GM12872 (cell line): ENCODE results near the gene PEX7.

Experiments used
- TF ChIP-seq, protein P1 (sequence below): IDR thresholded peaks from 3 replicates; pipeline ENCODE4 v1.5.1; 2011; ENCODE audit warnings: low read depth, mild to moderate bottlenecking, low read length, moderate library complexity; ENCODE audit not compliant: insufficient read depth

Gene PEX7

DNA sequence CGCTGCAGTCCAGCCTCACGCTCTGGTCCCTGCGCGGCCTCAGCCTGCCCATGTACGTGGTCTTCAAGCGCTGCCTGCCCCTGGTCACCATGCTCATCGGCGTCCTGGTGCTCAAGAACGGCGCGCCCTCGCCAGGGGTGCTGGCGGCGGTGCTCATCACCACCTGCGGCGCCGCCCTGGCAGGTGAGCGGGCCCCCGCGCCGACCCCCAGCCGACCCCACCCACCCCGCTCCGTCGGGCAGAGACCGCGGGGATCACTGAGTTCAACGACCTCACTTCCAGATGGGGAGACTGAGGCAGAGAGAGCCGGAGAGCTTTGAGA is 100.3 kb downstream of the PEX7 start:
- TF ChIP-seq, protein P1, sequence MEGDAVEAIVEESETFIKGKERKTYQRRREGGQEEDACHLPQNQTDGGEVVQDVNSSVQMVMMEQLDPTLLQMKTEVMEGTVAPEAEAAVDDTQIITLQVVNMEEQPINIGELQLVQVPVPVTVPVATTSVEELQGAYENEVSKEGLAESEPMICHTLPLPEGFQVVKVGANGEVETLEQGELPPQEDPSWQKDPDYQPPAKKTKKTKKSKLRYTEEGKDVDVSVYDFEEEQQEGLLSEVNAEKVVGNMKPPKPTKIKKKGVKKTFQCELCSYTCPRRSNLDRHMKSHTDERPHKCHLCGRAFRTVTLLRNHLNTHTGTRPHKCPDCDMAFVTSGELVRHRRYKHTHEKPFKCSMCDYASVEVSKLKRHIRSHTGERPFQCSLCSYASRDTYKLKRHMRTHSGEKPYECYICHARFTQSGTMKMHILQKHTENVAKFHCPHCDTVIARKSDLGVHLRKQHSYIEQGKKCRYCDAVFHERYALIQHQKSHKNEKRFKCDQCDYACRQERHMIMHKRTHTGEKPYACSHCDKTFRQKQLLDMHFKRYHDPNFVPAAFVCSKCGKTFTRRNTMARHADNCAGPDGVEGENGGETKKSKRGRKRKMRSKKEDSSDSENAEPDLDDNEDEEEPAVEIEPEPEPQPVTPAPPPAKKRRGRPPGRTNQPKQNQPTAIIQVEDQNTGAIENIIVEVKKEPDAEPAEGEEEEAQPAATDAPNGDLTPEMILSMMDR, result no peak

DNA sequence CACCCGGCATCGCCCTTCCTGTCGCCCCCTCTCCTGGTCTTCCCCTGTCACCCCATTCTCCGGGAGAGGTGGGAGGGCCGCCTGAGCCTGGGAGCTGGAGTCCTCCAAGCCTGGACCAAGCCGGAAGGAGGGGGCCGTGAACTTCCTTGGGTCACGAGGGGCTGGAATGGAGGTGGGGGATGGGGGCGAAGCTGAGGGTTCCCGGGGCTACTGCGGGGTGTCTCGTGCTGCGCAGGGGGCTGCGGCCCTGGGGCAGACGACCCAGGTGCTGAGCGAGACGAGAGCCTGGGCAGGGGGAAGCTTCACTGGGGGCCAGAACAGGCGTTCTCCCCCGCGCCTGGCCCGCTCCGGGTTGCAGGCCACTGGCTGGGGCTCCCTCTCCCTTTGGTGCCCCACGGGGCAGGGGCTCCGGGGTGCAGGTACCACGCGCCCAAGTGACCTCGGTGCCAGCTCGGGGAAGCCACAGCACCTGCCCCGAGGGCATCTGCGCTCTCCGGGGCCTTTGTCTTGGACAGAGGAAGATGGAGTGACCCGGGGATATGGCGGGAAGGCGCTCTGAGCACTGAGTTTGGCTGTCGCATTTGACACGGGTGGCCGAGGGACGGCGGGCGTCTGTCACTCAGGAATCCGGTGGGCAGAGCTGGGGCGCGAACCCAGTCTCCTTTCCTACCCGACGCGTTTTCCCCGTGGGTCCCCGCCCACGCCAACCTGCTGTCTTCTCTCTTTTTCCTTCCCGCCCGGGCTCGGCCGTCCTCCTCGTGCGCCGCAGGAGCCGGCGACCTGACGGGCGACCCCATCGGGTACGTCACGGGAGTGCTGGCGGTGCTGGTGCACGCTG is 100.9 kb downstream of the PEX7 start:
- TF ChIP-seq, protein P1, result no peak

DNA sequence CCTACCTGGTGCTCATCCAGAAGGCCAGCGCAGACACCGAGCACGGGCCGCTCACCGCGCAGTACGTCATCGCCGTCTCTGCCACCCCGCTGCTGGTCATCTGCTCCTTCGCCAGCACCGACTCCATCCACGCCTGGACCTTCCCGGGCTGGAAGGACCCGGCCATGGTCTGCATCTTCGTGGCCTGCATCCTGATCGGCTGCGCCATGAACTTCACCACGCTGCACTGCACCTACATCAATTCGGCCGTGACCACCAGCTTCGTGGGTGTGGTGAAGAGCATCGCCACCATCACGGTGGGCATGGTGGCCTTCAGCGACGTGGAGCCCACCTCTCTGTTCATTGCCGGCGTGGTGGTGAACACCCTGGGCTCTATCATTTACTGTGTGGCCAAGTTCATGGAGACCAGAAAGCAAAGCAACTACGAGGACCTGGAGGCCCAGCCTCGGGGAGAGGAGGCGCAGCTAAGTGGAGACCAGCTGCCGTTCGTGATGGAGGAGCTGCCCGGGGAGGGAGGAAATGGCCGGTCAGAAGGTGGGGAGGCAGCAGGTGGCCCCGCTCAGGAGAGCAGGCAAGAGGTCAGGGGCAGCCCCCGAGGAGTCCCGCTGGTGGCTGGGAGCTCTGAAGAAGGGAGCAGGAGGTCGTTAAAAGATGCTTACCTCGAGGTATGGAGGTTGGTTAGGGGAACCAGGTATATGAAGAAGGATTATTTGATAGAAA is 101.7 kb downstream of the PEX7 start:
- TF ChIP-seq, protein P1, result no peak

DNA sequence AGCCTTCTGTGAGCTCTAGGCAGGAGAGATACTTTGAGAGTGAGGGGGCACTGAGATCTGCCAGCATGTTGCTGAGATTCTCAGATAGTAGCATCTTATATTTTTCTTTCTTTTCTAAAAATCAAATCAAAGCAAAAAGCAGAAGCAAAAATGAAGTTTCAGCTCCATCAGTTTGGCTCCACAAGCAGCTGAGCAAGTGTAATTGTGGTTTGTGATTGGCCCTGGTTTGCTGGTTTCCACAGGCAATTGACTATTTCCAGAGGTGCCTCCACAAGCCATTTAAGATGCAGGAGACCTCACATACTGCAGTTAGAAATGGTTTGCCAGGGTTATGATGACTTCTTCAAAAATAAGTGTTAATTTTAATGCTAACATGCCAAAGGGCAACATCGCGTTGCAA is 104.0 kb downstream of the PEX7 start:
- TF ChIP-seq, protein P1, result no peak

DNA sequence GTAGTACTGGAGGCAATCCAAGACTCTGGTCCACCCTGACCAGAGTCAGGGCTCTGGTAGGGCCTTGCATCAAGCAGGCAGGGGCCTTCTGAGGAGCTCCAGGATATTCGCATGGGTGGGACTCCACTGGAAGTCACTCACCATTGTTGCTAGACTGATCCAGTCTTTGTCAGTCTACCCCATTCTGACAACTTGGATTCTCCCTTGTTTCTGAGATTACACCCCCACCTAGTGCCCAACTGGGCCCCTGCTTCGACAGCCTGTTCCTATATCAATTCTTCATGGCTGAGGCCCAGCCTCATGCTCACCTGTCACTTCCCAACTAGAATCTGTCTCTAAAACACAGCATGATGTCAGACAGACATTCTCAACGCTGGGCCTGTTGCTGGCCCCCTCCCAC is 104.9 kb downstream of the PEX7 start:
- TF ChIP-seq, protein P1, result peak; percentile 57; the same call in 2 of the 3 replicates

DNA sequence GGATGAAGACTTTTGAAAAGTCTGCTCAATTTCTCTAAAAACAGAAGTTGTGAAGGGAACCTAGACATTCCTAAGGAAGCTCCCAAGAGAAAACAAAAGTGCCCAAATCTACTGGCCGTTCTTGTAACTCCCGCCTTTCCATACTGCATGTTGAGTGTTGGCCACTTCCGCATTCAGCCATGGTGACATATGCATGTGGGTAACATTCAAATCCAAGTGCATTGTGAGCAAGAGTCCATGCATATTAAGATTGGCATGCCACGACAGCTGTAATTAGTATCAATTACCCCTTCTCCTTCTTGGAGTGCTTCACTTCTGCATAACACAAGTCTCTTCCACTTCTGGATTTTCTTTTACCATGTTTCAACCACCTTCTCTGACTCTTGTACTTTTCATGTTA is 108.1 kb downstream of the PEX7 start:
- TF ChIP-seq, protein P1, result no peak

DNA sequence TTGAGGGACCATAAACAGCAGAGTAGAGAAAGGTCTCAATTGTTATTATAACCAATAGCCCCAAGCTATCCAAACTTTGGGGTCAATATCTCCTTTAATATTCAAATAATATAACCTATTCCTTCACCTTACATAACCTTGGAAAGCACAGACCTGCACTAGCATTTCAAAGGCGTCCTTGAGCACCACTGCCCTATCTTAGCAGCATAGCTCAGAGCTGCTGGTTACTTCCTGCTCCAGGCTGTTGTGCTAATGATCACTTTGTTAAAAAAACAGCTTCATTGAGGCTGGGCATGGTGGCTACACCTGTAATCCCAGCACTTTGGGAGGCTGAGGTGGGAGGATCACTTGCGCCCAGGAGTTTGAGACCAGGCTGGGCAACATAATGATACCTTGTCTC is 110.2 kb downstream of the PEX7 start:
- TF ChIP-seq, protein P1, result no peak
